ENCODE data around the gene CPT1A. TPM values are rescaled to one million over a fixed set of nuclear protein-coding genes. Genes with fewer than 3 reads are reported as not detected.
A peak's percentile ranks its signal among the peaks of the same experiment; 100 is the strongest.

CPT1A gene
- total RNA-seq, 3 donors from 2014 or later: 22.2 to 62.6 (median 30.4) TPM

DNA sequence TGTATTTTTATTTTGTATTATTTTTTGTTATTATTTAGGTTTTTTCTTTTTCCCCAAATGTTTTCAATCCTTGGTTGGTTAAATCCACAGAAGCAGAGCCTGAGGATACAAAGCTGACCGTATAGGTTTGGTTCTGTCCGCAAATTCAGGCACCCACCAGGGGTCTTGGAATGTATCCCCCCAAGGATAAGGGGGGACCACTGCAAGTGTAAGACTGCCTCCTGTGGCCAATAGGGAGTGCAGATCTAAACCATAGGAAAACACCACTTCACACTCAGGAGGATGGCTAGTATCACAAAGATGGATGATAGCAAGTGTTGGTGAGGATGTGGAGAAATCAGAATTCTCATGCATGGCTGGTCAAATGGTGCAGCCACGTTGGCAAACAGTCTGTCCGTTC, 20.0 kb downstream of the CPT1A start:
- H3K27ac ChIP-seq: no peak overlapping the region
- no peak for TF ChIP-seq POLR2AphosphoS5 (IDR thresholded peaks at IDR 0.05)
- intact Hi-C loops (cut with DNase I; ENCODE audit: low total_unique reads): no loop called here
- H3K36me3 ChIP-seq: no peaks in the 10 kb centered on the region
- DNase-seq (ENCODE audit: low spot score in 2 of 2): no peak
- H3K4me1 ChIP-seq: peaks cover 0 to 8% of the 10 kb centered on the region in 2 donors
- H3K27me3 ChIP-seq: no peaks in the 10 kb centered on the region
- no peak overlapping the region for H3K4me3 ChIP-seq
- no peaks in the 10 kb centered on the region for H3K9me3 ChIP-seq

DNA sequence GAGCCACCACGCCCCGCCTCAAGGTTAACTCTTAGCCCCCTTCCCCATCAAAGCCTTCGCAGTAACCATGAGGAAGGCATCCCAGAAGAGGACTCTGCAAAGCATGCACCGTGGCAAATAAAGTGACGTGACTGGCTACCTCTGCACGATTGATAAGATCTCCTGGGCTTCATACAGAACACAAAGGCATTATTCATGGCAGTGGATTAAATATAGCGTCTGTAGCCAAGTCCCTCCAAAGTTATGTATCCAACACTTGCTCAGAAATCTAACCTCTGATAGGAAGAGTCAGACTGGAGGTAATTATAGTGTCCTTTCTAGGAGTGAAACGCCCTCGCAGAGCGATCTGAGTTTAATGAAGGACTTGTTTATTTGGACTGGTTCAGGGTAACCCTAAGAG, 22.4 kb downstream of the CPT1A start:
- DNase-seq (ENCODE audit: low spot score in 2 of 2): no peak
- TF ChIP-seq POLR2AphosphoS5 (IDR thresholded peaks at IDR 0.05) (no peak), POLR2A (IDR thresholded peaks at IDR 0.05) (no peak)
- no peaks in the 10 kb centered on the region for H3K36me3 ChIP-seq
- no peaks in the 10 kb centered on the region for H3K27me3 ChIP-seq
- peaks cover 0 to 8% of the 10 kb centered on the region in 2 donors for H3K4me1 ChIP-seq
- intact Hi-C loops (cut with DNase I; ENCODE audit: low total_unique reads): loop anchor here (5.0 kb wide), 1 partner anchor 508 kb away; no protein-coding TSS in a partner anchor
- H3K4me3 ChIP-seq: no peak overlapping the region
- no peaks in the 10 kb centered on the region for H3K9me3 ChIP-seq
- no peak overlapping the region for H3K27ac ChIP-seq

DNA sequence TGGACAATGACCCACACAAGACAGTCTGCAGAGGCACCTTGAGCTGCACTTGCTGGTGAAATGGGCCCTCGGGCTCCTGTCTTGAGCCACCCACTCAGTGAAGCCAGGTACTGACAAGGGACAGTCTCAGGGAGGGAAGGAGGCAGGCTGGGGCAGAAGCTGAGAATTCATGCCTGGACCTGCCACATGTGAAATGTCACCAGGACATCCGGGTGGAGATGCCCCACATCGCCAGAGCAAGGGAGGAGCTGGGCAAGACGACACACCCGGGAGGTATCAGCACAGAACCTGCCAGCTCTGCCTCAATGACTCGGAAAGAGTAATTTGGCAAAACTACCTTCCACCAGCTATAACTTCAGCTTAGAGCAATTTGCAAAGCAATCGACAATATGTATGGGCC, 23.5 kb downstream of the CPT1A start:
- no peaks in the 10 kb centered on the region for H3K27me3 ChIP-seq
- no peaks in the 10 kb centered on the region for H3K9me3 ChIP-seq
- intact Hi-C loops (cut with DNase I; ENCODE audit: low total_unique reads): loop anchor here (5.0 kb wide), 1 partner anchor 509 kb away; no protein-coding TSS in a partner anchor

DNA sequence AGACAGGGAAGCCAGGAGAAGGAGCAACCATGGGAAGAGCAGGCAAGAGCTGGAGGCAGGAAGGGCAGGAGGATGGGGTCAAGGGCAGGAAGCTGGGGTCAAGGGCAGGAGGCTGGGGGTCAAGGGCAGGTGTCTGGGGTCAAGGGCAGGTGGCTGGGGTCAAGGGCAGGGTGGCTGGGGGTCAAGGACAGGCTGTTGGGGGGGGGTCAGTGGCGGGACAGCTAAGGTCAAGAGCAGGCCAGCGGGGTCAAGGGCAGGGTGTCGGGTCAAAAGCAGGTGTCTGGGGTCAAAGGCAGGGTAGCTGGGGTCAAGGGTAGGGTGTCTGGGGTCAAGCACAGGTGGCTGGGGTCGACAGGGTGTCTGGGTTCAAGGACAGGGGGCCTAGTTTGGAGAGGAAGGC, 24.2 kb downstream of the CPT1A start:
- no peak for TF ChIP-seq POLR2AphosphoS5 (IDR thresholded peaks at IDR 0.05)
- TF ChIP-seq POLR2A (IDR thresholded peaks at IDR 0.05): no peak
- TF ChIP-seq, protein P1, sequence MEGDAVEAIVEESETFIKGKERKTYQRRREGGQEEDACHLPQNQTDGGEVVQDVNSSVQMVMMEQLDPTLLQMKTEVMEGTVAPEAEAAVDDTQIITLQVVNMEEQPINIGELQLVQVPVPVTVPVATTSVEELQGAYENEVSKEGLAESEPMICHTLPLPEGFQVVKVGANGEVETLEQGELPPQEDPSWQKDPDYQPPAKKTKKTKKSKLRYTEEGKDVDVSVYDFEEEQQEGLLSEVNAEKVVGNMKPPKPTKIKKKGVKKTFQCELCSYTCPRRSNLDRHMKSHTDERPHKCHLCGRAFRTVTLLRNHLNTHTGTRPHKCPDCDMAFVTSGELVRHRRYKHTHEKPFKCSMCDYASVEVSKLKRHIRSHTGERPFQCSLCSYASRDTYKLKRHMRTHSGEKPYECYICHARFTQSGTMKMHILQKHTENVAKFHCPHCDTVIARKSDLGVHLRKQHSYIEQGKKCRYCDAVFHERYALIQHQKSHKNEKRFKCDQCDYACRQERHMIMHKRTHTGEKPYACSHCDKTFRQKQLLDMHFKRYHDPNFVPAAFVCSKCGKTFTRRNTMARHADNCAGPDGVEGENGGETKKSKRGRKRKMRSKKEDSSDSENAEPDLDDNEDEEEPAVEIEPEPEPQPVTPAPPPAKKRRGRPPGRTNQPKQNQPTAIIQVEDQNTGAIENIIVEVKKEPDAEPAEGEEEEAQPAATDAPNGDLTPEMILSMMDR (IDR thresholded peaks at IDR 0.05): no peak
- H3K9me3 ChIP-seq: no peaks in the 10 kb centered on the region
- H3K27me3 ChIP-seq: no peaks in the 10 kb centered on the region
- DNase-seq (ENCODE audit: low spot score in 2 of 2): no peak
- H3K36me3 ChIP-seq: no peaks in the 10 kb centered on the region
- no peak overlapping the region for H3K4me3 ChIP-seq
- H3K27ac ChIP-seq: no peak overlapping the region
- H3K4me1 ChIP-seq: peaks cover 0 to 8% of the 10 kb centered on the region in 2 donors
- intact Hi-C loops (cut with DNase I; ENCODE audit: low total_unique reads): loop anchor here (5.0 kb wide), 1 partner anchor 510 kb away; no protein-coding TSS in a partner anchor

More for the DNA sequence above, 23.5 kb downstream of the CPT1A start:
- TF ChIP-seq POLR2AphosphoS5 (IDR thresholded peaks at IDR 0.05) (no peak), POLR2A (IDR thresholded peaks at IDR 0.05) (no peak)
- TF ChIP-seq, protein P1 (IDR thresholded peaks at IDR 0.05): no peak
- DNase-seq (ENCODE audit: low spot score in 2 of 2): peak in 1 of 2 donors; percentile 62
- H3K27ac ChIP-seq: no peak overlapping the region
- peaks cover 0 to 8% of the 10 kb centered on the region in 2 donors for H3K4me1 ChIP-seq
- H3K4me3 ChIP-seq: no peak overlapping the region
- no peaks in the 10 kb centered on the region for H3K36me3 ChIP-seq

DNA sequence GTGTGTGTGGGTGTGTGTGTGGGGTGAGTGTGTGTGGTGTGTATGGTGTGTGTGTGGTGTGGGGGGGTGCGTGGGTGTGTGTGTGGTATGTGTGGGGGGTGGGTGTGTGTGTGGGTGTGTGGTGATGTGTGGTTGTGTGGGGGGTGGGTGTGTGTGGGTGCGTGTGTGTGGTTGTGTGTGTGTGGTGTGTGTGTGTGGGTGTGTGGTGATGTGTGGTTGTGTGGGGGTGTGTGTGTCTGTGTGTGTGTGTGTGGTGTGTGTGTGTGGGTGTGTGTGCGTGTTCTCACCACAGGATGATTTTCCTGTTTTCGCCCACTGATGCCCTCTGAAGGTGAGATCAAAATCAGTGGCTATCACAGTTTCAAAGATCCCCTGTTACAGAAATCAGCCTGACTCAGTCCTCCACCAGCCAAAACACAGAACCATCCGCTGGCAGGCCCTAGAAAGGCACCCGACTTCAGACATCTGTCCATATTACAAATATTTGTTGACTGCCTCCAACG, 24.7 kb downstream of the CPT1A start:
- intact Hi-C loops (cut with DNase I; ENCODE audit: low total_unique reads): loop anchor here (5.0 kb wide), 1 partner anchor 510 kb away; no protein-coding TSS in a partner anchor

DNA sequence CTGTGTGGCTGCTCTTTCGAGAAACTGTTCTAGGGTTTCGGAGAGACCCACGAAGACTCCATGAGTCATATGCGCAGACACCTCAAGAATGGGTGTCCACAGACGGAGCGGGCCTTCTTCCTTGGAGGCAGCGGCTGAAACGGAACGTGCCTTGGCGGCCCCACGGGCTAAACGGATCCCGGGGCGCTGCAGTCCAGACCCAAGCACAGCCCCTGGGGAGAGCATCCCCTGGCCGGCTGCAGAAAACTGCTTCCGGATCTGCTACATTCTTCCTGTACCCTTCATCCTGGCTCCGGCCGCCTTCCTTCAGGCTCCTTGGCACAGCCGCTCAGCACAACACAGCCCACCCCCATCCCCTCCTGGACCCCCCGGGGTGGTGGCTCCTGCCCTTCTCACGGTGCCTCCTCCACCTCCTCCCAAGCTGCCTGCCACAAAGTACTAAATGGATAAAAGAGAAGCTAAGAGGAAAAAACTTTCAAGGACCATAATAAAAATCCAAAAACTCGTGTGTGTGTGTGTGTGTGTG, 25.4 kb downstream of the CPT1A start:
- Histone ChIP-seq H3K9me3 (no peaks in the 10 kb centered on the region), H3K27ac (peak overlapping the region in 1 of 2 donors; percentile 1), H3K36me3 (no peaks in the 10 kb centered on the region), H3K4me3 (no peak overlapping the region), H3K4me1 (peaks cover 0 to 8% of the 10 kb centered on the region in 2 donors), H3K27me3 (no peaks in the 10 kb centered on the region)
- intact Hi-C loops (cut with DNase I; ENCODE audit: low total_unique reads): loop anchor here (5.0 kb wide), 1 partner anchor 511 kb away; no protein-coding TSS in a partner anchor
- no peak for DNase-seq (ENCODE audit: low spot score in 2 of 2)
- TF ChIP-seq POLR2AphosphoS5 (IDR thresholded peaks at IDR 0.05) (no peak), POLR2A (IDR thresholded peaks at IDR 0.05) (no peak)
- TF ChIP-seq, protein P1 (IDR thresholded peaks at IDR 0.05): no peak

More for the DNA sequence above, 24.7 kb downstream of the CPT1A start:
- H3K27ac ChIP-seq: no peak overlapping the region
- TF ChIP-seq POLR2AphosphoS5 (IDR thresholded peaks at IDR 0.05) (no peak), POLR2A (IDR thresholded peaks at IDR 0.05) (no peak)
- TF ChIP-seq, protein P1 (IDR thresholded peaks at IDR 0.05): no peak
- peaks cover 0 to 8% of the 10 kb centered on the region in 2 donors for H3K4me1 ChIP-seq
- H3K4me3 ChIP-seq: no peak overlapping the region
- H3K9me3 ChIP-seq: no peaks in the 10 kb centered on the region
- DNase-seq (ENCODE audit: low spot score in 2 of 2): no peak
- H3K36me3 ChIP-seq: no peaks in the 10 kb centered on the region
- no peaks in the 10 kb centered on the region for H3K27me3 ChIP-seq
